Colon (tissue), 2 donors: ENCODE data around the gene PLEKHA8.

Source experiments
- FAIRE-seq: peaks from 2 replicates; lab custom pipeline; 2012; peaks lifted over from hg19 to GRCh38; lab: Jason Lieb, UNC
- donor health status: control.
- donor health status: control.

PLEKHA8 gene

DNA sequence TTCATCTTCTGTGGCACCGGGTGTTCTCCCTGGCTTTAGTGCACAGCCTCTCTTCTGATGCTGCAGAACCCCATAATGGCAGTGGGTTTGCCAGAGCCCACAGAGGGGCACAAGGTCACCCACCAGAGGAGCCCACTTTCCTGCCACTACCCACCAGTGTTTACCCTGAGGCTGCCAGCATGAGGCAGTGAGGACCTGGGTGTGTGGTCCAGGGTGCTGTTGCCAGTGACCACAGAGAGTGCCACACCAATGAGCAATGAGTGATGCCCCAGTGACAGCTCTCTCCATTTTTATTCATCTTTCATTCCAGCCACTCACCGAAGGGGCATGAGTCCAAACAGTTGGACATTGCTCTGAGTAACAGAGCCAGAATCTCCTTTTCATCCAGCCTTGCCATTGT is 141.4 kb downstream of the PLEKHA8 start:
- no peak for FAIRE-seq

DNA sequence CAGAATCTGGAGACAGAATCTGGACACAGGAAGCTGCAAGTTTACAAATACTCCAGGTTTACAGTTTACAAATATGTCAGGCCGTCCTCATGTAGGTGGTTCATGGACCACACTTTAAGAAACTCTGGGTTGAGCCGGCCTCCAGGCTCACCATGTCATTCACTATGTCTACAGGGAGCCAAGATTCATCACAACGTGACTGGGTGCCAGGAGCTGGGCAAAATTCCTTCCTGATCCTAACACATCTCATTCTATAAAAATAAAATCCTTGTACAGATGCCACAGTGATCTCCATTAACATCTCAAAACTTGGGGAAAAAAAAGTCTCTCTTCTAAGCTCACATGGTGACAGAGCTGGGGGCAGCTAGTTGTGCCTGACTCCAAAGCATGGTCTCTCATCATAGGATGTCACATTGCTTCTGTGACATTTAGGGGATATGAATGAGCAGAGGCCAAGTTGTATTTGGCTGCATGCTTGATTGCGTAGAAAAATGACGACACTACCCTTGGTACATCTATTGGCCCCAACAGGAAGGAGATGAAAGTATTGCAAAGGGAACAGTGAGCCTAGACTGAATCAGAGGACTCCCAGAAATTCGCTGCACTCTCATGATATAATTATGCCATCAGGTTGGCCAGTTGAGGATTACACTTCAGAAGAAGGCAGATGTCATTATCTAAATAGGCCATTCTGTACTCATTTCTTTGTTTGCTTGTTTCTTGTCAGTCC is 142.4 kb downstream of the PLEKHA8 start:
- FAIRE-seq, result no peak

DNA sequence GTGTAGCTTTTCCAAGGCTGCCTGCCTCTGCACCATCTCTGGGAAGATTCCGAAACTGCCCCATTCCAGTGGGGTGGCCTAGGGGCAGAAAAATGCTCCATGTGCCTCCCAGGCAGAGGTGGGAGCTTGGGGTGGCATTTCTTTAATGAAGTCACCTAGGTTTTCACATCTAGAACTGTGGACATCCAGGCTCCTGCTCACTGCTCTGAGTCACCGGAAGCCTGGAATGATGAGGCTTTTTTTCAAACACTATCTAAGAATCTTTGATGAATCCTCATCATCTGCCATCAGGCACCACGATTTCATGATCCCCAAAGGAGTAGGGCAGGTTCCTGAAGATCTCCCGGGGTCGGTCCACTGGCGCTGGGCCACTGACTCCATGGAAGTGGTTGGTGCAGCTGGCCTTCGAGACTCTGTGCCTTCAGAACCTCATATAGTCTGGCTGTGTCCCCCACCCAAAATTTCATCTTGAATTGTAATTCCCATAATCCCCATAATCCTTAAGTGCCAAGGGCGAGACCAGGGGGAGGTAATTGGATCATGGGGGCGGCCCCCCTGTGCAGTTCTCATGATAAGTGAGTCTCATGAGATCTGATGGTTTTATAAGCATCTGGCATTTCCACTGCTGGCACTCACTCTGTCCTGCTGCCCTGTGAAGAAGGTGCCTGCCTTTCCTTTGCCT is 143.7 kb downstream of the PLEKHA8 start:
- no peak for FAIRE-seq

DNA sequence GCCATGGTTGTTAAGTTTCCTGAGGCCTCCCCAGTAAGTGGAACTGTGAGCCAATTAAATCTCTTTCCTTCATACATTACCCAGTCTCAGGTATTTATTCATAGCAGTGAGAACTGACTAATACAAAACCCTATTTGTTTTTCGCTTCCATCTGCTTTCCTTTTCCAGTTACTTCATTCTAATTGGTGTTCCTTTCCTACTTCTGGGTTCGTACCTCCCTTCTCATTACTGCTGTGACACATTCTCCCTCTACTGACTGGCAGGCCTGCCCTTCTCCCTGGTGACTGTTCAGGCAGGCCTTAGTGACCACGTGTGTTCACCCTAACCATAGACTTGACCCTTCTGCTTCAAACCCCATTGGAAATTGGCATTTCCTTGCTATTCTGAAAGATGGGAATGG is 144.2 kb downstream of the PLEKHA8 start:
- FAIRE-seq, result no peak

DNA sequence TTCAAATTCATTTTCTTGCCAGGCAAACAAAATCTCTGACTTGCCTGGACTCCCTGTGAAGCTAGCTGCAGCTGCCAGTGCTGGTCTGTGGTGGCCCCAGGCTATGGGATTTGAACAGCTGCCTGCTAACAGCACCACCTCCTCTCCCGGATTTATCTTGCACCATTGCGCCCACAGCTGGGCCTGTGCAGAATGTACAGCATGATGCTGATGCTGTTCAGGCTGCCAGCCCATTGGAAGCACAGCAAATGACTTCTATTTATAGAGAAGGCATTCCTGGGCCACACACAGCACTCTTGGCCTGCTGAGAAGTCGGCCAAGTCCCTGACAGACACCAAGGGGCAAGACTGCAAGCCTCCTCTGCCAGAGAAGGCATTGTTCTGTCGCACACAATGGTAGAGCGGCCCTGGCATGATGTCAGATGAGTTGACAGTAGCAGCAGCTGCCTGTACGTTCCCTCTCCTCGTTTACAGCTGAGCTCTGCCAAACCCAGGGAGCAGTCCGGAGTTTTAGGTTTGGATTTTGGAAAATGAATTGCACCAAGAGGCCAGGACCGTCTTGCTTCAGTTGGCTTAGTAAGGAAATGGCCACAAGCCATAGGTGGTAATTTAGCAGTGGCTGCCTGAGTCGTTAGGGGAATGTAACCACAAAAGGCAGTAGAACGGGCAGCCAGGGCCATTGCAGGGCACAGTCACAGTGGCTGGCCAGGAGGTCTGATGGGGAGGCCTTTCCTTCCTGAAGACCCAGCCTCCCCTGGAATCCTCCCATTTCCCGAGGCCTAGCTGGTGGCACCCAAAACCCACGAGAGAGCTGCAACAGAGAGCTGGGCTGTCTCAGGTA is 145.1 kb downstream of the PLEKHA8 start:
- no peak for FAIRE-seq

DNA sequence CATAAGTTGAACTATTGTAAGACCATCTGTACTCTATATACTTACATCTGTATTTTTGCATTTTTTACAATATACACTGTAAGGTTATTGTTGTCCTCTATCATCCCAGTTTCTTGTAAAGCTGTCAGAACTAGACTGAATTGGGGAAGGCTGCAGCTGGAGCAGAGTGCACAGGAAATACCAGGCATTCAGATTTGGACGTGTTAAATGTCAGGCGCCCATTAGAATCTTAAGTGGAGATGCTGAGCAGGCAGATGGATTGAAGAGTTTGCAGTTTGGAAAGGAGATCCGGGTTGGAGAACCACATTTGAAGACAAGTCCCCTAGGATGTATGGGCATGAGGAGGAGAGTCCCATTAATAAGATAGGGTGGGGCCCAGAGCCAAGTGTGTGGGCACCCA is 147.0 kb downstream of the PLEKHA8 start:
- FAIRE-seq, result no peak

DNA sequence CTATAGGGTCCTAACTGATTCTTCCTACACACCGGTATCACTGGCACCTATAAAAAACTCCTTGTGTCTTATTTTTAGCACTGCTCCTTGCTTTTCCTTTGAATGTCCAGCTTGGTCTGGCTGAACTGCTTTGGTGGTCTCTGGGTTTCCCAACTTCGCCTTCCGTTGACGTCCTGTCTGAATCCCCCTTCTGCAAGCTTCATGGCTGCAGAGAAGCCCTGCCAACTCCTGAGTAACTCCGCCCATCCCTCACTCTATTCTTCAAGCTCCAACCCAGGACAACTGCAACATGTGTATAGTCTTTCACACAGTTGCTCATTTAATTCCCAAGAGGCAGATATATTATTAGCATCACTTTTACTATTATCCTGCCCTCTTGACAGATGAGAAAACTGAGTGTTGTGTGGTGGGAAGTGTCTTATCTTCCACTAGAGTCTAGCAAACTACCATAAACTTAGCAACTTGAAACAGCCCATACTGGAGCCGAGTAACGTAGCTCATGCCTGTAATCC is 147.5 kb downstream of the PLEKHA8 start:
- no peak for FAIRE-seq

DNA sequence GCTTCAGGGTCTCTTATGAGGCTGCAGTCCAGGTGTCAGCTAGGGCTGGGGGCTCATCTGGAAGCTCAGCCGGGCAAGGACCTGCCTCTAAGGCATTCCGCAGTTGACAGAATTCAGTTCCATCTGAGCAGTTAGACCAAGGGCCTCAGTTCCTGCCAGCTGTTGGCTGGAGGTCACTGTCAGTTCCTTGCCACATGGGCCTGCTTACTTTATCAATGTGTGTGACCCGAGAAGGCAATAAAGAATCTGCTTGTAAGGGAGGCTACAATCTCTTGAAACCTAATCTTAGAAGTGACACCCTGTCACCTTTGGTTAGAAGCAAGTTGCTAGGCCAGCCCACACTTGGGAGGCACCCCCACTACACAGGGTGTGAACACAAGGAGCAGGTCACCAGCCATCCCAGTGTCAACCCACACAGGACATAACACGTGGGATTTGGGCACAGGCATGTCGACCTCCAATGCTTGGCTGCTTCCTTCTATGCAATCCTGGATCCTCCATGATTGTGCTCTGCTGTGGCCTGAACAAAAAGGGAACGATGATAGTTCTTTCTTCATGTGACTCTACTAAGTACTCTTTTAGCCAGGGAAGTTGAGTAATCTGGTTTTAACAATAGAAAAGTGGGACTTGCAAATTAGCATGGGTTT is 148.4 kb downstream of the PLEKHA8 start:
- no peak for FAIRE-seq

DNA sequence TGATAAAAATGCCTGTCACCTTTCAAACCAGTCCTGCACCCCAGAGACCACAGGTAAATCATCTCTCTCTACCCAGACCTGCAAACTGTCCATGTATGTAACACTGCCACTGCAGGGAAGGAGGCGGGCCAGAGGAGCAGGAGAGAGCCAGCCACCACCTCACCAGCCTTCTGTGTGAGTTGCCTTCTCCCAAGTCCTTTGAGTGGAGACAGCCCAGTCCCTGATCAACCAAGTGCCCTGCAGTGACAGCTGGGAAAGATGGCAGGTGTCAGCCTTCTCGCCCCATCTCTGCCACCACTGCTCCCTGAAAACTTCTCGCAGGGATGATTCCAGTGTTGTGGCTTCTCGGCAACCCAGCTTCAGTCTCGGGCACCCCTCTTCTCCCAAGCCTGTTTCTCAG is 149.0 kb downstream of the PLEKHA8 start:
- FAIRE-seq, result no peak

DNA sequence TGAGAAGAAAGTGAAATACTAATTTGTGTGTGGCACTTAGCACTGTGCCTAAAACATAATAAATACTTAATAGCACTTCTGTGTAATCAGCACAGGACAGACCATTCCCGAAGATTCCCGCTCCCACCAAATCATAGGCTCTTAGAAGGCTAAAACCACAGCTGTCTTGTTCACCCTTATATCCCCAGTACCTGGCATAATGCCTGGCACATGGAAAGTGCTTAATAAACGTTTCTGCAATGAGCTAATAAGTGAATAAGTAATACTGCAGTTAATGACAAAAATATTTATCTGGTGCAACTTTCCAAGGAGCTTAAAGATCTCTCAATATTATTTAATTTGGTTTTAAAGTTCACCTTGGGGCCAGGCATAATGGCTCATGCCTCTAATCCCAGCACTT is 149.8 kb downstream of the PLEKHA8 start:
- no peak for FAIRE-seq

DNA sequence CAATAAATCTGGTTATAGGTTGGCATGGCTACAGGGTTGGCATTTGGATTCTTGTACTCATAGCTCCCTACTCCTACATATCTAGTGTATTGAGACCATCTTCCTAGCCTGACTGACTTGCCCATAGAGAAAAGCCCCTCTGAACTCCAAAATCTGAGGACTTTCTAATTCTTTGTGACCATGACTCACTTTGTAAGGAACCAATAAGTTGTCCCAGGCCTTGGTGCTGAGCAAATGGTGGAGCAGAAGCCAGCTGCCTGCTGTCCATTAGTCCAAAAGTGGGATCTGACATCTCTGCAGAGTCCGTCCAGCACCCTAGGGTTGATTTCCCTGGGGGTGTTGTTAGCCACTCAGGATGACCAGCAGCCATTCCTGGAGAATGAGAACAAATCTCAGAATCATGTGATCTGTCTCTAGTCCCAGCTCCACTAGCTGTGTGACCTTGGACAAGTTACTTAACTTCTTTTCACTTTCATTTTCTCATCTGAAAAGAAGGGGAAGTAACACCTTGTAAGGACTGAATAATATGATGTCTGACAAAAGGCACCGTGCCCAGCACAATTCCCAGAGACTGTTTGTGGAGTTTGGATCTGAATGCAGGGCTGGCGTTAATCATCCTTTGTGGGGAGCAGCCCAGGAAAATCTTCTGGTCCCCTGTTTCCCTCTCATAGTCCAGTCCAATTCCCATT is 150.7 kb downstream of the PLEKHA8 start:
- no peak for FAIRE-seq
